ENCODE results near the gene GALNT15.

The GALNT15 gene

GRCh38 chr3:16239780-16240179, 65.3 kb downstream of the GALNT15 start:
- H3F3A ChIP-seq (ENCODE audit: low read depth): no peaks in the 10 kb centered on the region
- H4K20me1 ChIP-seq (ENCODE audit: insufficient read depth, low read length, poor library complexity, severe bottlenecking): no peaks in the 10 kb centered on the region
- H2AFZ ChIP-seq (ENCODE audit: low read length): no peak overlapping the region
- H3K9ac ChIP-seq (ENCODE audit: low read depth, low read length, poor library complexity, severe bottlenecking): no peak overlapping the region
- H3K9me2 ChIP-seq (replicated peaks; ENCODE audit: low read depth, low read length): no peaks in the 10 kb centered on the region
- no peaks in the 10 kb centered on the region for H3K9me3 ChIP-seq (ENCODE audit: insufficient read depth, low read depth, low read length)
- no peak overlapping the region for H3K4me3 ChIP-seq (ENCODE audit: low read length, poor library complexity, severe bottlenecking)
- no peaks in the 10 kb centered on the region for H3K36me3 ChIP-seq (ENCODE audit: insufficient read depth, low read length)
- H3K4me2 ChIP-seq (ENCODE audit: low read depth, low read length, poor library complexity, severe bottlenecking): no peak overlapping the region
- H3K4me1 ChIP-seq (ENCODE audit: insufficient read depth, low read length, poor library complexity, severe bottlenecking): no peaks in the 10 kb centered on the region
- no peak for TF ChIP-seq EZH2phosphoT487 (IDR thresholded peaks at IDR 0.05; ENCODE audit: borderline replicate concordance)
- no peaks in the 10 kb centered on the region for H3K27me3 ChIP-seq (ENCODE audit: insufficient read depth, low read length, poor library complexity, severe bottlenecking)
- no peaks in the 10 kb centered on the region for H3K79me2 ChIP-seq (ENCODE audit: insufficient read depth, low read length)

GRCh38 chr3:16240229-16241023, 65.9 kb downstream of the GALNT15 start:
- H3K27me3 ChIP-seq (ENCODE audit: insufficient read depth, low read length, poor library complexity, severe bottlenecking): no peaks in the 10 kb centered on the region
- H3K9ac ChIP-seq (ENCODE audit: low read depth, low read length, poor library complexity, severe bottlenecking): no peak overlapping the region
- H3K79me2 ChIP-seq (ENCODE audit: insufficient read depth, low read length): no peaks in the 10 kb centered on the region
- no peaks in the 10 kb centered on the region for H3K9me2 ChIP-seq (replicated peaks; ENCODE audit: low read depth, low read length)
- H3K4me2 ChIP-seq (ENCODE audit: low read depth, low read length, poor library complexity, severe bottlenecking): no peak overlapping the region
- H3F3A ChIP-seq (ENCODE audit: low read depth): no peaks in the 10 kb centered on the region
- no peaks in the 10 kb centered on the region for H4K20me1 ChIP-seq (ENCODE audit: insufficient read depth, low read length, poor library complexity, severe bottlenecking)
- no peak overlapping the region for H2AFZ ChIP-seq (ENCODE audit: low read length)
- H3K4me3 ChIP-seq (ENCODE audit: low read length, poor library complexity, severe bottlenecking): no peak overlapping the region
- H3K36me3 ChIP-seq (ENCODE audit: insufficient read depth, low read length): no peaks in the 10 kb centered on the region
- no peaks in the 10 kb centered on the region for H3K9me3 ChIP-seq (ENCODE audit: insufficient read depth, low read depth, low read length)
- TF ChIP-seq EZH2phosphoT487 (IDR thresholded peaks at IDR 0.05; ENCODE audit: borderline replicate concordance) (no peak), CTCF (conservative IDR thresholded peaks at IDR 0.05; ENCODE audit: low read length) (no peak)
- no peaks in the 10 kb centered on the region for H3K4me1 ChIP-seq (ENCODE audit: insufficient read depth, low read length, poor library complexity, severe bottlenecking)

- H3K9me3 ChIP-seq (ENCODE audit: insufficient read depth, low read depth, low read length): no peaks in the 10 kb centered on the region
- H3K9ac ChIP-seq (ENCODE audit: low read depth, low read length, poor library complexity, severe bottlenecking): no peak overlapping the region
- no peaks in the 10 kb centered on the region for H3K27me3 ChIP-seq (ENCODE audit: insufficient read depth, low read length, poor library complexity, severe bottlenecking)
- no peak overlapping the region for H2AFZ ChIP-seq (ENCODE audit: low read length)
- H3K36me3 ChIP-seq (ENCODE audit: insufficient read depth, low read length): no peaks in the 10 kb centered on the region
- no peak overlapping the region for H3K4me3 ChIP-seq (ENCODE audit: low read length, poor library complexity, severe bottlenecking)
- H4K20me1 ChIP-seq (ENCODE audit: insufficient read depth, low read length, poor library complexity, severe bottlenecking): no peaks in the 10 kb centered on the region
- H3F3A ChIP-seq (ENCODE audit: low read depth): no peaks in the 10 kb centered on the region
- TF ChIP-seq CTCF (conservative IDR thresholded peaks at IDR 0.05; ENCODE audit: low read length) (no peak), EZH2phosphoT487 (IDR thresholded peaks at IDR 0.05; ENCODE audit: borderline replicate concordance) (no peak)
- no peaks in the 10 kb centered on the region for H3K79me2 ChIP-seq (ENCODE audit: insufficient read depth, low read length)
- no peaks in the 10 kb centered on the region for H3K4me1 ChIP-seq (ENCODE audit: insufficient read depth, low read length, poor library complexity, severe bottlenecking)
- no peaks in the 10 kb centered on the region for H3K9me2 ChIP-seq (replicated peaks; ENCODE audit: low read depth, low read length)
- H3K4me2 ChIP-seq (ENCODE audit: low read depth, low read length, poor library complexity, severe bottlenecking): no peak overlapping the region
These were observed 66.7 kb downstream of the GALNT15 start for GRCh38 chr3:16241225-16241624.

GRCh38 chr3:16242177-16242576, 67.7 kb downstream of the GALNT15 start:
- peaks cover 2% of the 10 kb centered on the region for H3K4me1 ChIP-seq (ENCODE audit: insufficient read depth, low read length, poor library complexity, severe bottlenecking)
- no peaks in the 10 kb centered on the region for H3K79me2 ChIP-seq (ENCODE audit: insufficient read depth, low read length)
- H3K4me2 ChIP-seq (ENCODE audit: low read depth, low read length, poor library complexity, severe bottlenecking): no peak overlapping the region
- H3K4me3 ChIP-seq (ENCODE audit: low read length, poor library complexity, severe bottlenecking): no peak overlapping the region
- H3K9me3 ChIP-seq (ENCODE audit: insufficient read depth, low read depth, low read length): no peaks in the 10 kb centered on the region
- no peak overlapping the region for H3K9ac ChIP-seq (ENCODE audit: low read depth, low read length, poor library complexity, severe bottlenecking)
- H2AFZ ChIP-seq (ENCODE audit: low read length): no peak overlapping the region
- TF ChIP-seq EZH2phosphoT487 (IDR thresholded peaks at IDR 0.05; ENCODE audit: borderline replicate concordance): no peak
- H3K9me2 ChIP-seq (replicated peaks; ENCODE audit: low read depth, low read length): no peaks in the 10 kb centered on the region
- H3F3A ChIP-seq (ENCODE audit: low read depth): no peaks in the 10 kb centered on the region
- H3K36me3 ChIP-seq (ENCODE audit: insufficient read depth, low read length): no peaks in the 10 kb centered on the region
- no peaks in the 10 kb centered on the region for H4K20me1 ChIP-seq (ENCODE audit: insufficient read depth, low read length, poor library complexity, severe bottlenecking)
- no peaks in the 10 kb centered on the region for H3K27me3 ChIP-seq (ENCODE audit: insufficient read depth, low read length, poor library complexity, severe bottlenecking)
